GM12878 (cell line): ENCODE measurements around the gene APBB1IP.

Source experiments
- EGR1 ChIP-seq, 2 experiments: IDR thresholded peaks; 1 replicate in 1 of 2; 2 replicates in 1 of 2; pipeline ENCODE4 v1.6.1; 2011 to 2012; ENCODE audit warnings: low read depth in 2 of 2, low read length in 2 of 2, borderline replicate concordance in 1 of 2, mild to moderate bottlenecking in 1 of 2, moderate library complexity in 1 of 2
- EP300 ChIP-seq, 2 experiments: fragments of 150-350 bp in 1 of 2; IDR thresholded peaks; 2 replicates each; pipeline ENCODE4 v1.6.1; 2011 to 2012; ENCODE audit warnings: low read depth in 2 of 2, low read length in 2 of 2, borderline replicate concordance in 1 of 2, improper control_type of control experiment in 1 of 2, inconsistent platforms in 1 of 2; ENCODE audit not compliant: control insufficient read depth in 1 of 2
- EZH2 ChIP-seq: IDR thresholded peaks from 2 replicates; pipeline ENCODE4 v1.6.1; 2012; ENCODE audit warnings: low read depth, mild to moderate bottlenecking, control low read depth, inconsistent platforms, low read length, borderline replicate concordance; ENCODE audit not compliant: control insufficient read depth
- GABPA ChIP-seq: IDR thresholded peaks from 2 replicates; pipeline ENCODE4 v1.6.1; 2014; ENCODE audit warnings: antibody characterized with exemption, low read depth, mild to moderate bottlenecking, inconsistent platforms
- POLR2AphosphoS5 ChIP-seq: IDR thresholded peaks from 2 replicates; pipeline ENCODE4 v1.6.1; 2011; ENCODE audit warnings: mild to moderate bottlenecking, low read length, inconsistent platforms
- RELA ChIP-seq: fragments of 450-650 bp; IDR thresholded peaks from 2 replicates; pipeline ENCODE4 v1.8.0; 2014; ENCODE audit warnings: borderline replicate concordance; ENCODE audit not compliant: partially characterized antibody
- ZZZ3 ChIP-seq: IDR thresholded peaks from 2 replicates; pipeline ENCODE4 v1.6.1; 2011; ENCODE audit warnings: low read depth; ENCODE audit not compliant: control insufficient read depth, insufficient read length
- TF ChIP-seq, protein P1 (sequence below): IDR thresholded peaks from 2 replicates; pipeline ENCODE4 v1.6.1; 2012; ENCODE audit warnings: low read depth, low read length, improper control_type of control experiment
- TF ChIP-seq, protein P2 (sequence below): IDR thresholded peaks from 2 replicates; pipeline ENCODE4 v1.6.1; 2011; ENCODE audit warnings: borderline replicate concordance, low read depth, mild to moderate bottlenecking, moderate library complexity, low read length; ENCODE audit not compliant: insufficient read depth, poor library complexity, severe bottlenecking
- TF ChIP-seq, protein P3 (sequence below): IDR thresholded peaks from 2 replicates; pipeline ENCODE4 v1.6.1; 2011; ENCODE audit warnings: low read depth, mild to moderate bottlenecking, low read length, moderate library complexity, borderline replicate concordance; ENCODE audit errors: extremely low read depth
- TF ChIP-seq, protein P4 (sequence below): IDR thresholded peaks from 2 replicates; pipeline ENCODE4 v1.6.1; 2012; ENCODE audit warnings: low read depth, low read length, improper control_type of control experiment

DNA sequence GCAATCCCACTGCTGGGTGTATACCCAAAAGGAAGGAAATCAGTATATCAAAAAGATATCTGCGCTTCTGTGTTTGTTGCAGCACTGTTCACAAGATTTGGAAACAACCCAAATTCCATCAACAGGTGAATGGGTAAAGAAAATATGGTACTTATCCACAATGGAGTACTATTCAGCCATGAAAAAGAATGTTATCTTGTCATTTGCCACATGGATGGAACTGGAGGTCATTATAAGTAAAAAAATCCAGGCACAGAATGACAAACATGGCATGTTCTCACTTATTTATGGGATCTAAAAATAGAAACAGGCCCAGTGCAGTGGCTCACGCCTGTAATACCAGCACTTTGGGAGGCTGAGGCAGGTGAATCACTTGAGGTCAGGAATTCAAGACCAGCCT is 15.7 kb downstream of the APBB1IP start:
- TF ChIP-seq GABPA (no peak), POLR2AphosphoS5 (no peak), RELA (no peak), EP300 (IDR thresholded peaks at IDR 0.05; ENCODE audit: borderline replicate concordance in 1 of 2, control insufficient read depth in 1 of 2, low read depth in 2 of 2, low read length in 2 of 2) (no peak), ZZZ3 (no peak), EZH2 (no peak), EGR1 (IDR thresholded peaks at IDR 0.05; ENCODE audit: borderline replicate concordance in 1 of 2, low read depth in 2 of 2, low read length in 2 of 2) (no peak)
- TF ChIP-seq, protein P1, sequence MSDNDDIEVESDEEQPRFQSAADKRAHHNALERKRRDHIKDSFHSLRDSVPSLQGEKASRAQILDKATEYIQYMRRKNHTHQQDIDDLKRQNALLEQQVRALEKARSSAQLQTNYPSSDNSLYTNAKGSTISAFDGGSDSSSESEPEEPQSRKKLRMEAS: no peak
- TF ChIP-seq, protein P2, sequence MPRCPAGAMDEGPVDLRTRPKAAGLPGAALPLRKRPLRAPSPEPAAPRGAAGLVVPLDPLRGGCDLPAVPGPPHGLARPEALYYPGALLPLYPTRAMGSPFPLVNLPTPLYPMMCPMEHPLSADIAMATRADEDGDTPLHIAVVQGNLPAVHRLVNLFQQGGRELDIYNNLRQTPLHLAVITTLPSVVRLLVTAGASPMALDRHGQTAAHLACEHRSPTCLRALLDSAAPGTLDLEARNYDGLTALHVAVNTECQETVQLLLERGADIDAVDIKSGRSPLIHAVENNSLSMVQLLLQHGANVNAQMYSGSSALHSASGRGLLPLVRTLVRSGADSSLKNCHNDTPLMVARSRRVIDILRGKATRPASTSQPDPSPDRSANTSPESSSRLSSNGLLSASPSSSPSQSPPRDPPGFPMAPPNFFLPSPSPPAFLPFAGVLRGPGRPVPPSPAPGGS: no peak
- TF ChIP-seq, protein P3, sequence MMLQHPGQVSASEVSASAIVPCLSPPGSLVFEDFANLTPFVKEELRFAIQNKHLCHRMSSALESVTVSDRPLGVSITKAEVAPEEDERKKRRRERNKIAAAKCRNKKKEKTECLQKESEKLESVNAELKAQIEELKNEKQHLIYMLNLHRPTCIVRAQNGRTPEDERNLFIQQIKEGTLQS: no peak
- TF ChIP-seq, protein P4, sequence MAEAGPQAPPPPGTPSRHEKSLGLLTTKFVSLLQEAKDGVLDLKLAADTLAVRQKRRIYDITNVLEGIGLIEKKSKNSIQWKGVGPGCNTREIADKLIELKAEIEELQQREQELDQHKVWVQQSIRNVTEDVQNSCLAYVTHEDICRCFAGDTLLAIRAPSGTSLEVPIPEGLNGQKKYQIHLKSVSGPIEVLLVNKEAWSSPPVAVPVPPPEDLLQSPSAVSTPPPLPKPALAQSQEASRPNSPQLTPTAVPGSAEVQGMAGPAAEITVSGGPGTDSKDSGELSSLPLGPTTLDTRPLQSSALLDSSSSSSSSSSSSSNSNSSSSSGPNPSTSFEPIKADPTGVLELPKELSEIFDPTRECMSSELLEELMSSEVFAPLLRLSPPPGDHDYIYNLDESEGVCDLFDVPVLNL: no peak
